GM21717 (cell line): ENCODE results near the gene FAR1.
A peak's percentile ranks its signal among the peaks of the same experiment; 100 is the strongest.
"Not testable (repeated sequence)": the region's sequence is repeated elsewhere in the genome, so short reads cannot be mapped to it uniquely, and the experiment has no call there.

Experiments used
- ATAC-seq: cut with Tn5 transposase; IDR thresholded peaks from one replicate; pipeline ENCODE4 v1.9.1; 2021; ENCODE audit warnings: mild to moderate bottlenecking, moderate library complexity; ENCODE audit not compliant: unreplicated experiment

The FAR1 gene

GRCh38 chr11:13668102-13668956 is at the start of gene FAR1:
Gene FAR1 (plus strand): TSS chr11:13668668. CDS start chr11:13694766, 26,098 bp downstream.
- peak; percentile 90 for ATAC-seq

GRCh38 chr11:13620063-13620462 is 48.4 kb upstream of the FAR1 start:
- no peak for ATAC-seq

GRCh38 chr11:13626818-13627217 is 41.6 kb upstream of the FAR1 start:
- not testable (repeated sequence) for ATAC-seq

GRCh38 chr11:13628634-13629033 is 39.8 kb upstream of the FAR1 start:
- not testable (repeated sequence) for ATAC-seq

- ATAC-seq = no peak
Observed at GRCh38 chr11:13629779-13630178, 38.7 kb upstream of the FAR1 start.

- ATAC-seq = no peak
Observed at GRCh38 chr11:13635290-13635689, 33.2 kb upstream of the FAR1 start.

GRCh38 chr11:13635804-13636203 is 32.7 kb upstream of the FAR1 start:
- no peak for ATAC-seq

- no peak for ATAC-seq
Observed at GRCh38 chr11:13637125-13638069, 31.1 kb upstream of the FAR1 start.

- ATAC-seq = no peak
Observed at GRCh38 chr11:13638422-13638821, 30.0 kb upstream of the FAR1 start.

GRCh38 chr11:13644997-13645687 is 23.3 kb upstream of the FAR1 start:
- ATAC-seq = no peak

- no peak for ATAC-seq
Observed at GRCh38 chr11:13647391-13647790, 21.1 kb upstream of the FAR1 start.

- ATAC-seq = no peak
Observed at GRCh38 chr11:13649619-13650018, 18.8 kb upstream of the FAR1 start.

GRCh38 chr11:13651515-13651914 is 17.0 kb upstream of the FAR1 start:
- ATAC-seq = not testable (repeated sequence)

- ATAC-seq = no peak
Observed at GRCh38 chr11:13661074-13661623, 7.3 kb upstream of the FAR1 start.

GRCh38 chr11:13663631-13664071 is 4.8 kb upstream of the FAR1 start:
- no peak for ATAC-seq

GRCh38 chr11:13664351-13664750 is 4.1 kb upstream of the FAR1 start:
- no peak for ATAC-seq

- no peak for ATAC-seq
Observed at GRCh38 chr11:13666708-13667107, 1.8 kb upstream of the FAR1 start.

- ATAC-seq = no peak
Observed at GRCh38 chr11:13667245-13667644, 1.2 kb upstream of the FAR1 start.

GRCh38 chr11:13667795-13668101 is 720 bp upstream of the FAR1 start:
- no peak for ATAC-seq

- peak; percentile 22 for ATAC-seq
Observed at GRCh38 chr11:13668957-13669521, 571 bp downstream of the FAR1 start.
